Sigmoid colon (tissue), 7 donors: ENCODE results near the gene DMRT3. TPM values are rescaled to one million over a fixed set of nuclear protein-coding genes. Genes with fewer than 3 reads are reported as not detected.
"Not testable (repeated sequence)": the region's sequence is repeated elsewhere in the genome, so short reads cannot be mapped to it uniquely, and the experiment has no call there.

Experiments used
- DNase-seq: peaks from one replicate; pipeline ENCODE4 v3.0.0-alpha.2; 2019
- H3K27ac ChIP-seq, 4 donors: fragments of 200-600 bp; sonication (generic); one replicate each; pipeline ENCODE4 v1.5.1; 2016 to 2019; ENCODE audit warnings: mild to moderate bottlenecking in 1 of 4
- H3K27me3 ChIP-seq, 3 donors: fragments of 200-600 bp; sonication (generic); one replicate each; pipeline ENCODE4 v1.5.1; 2019; ENCODE audit warnings: mild to moderate bottlenecking in 1 of 3
- H3K36me3 ChIP-seq, 4 donors: fragments of 200-600 bp; sonication (generic); one replicate each; pipeline ENCODE4 v1.5.1; 2016 to 2019
- H3K4me1 ChIP-seq, 4 donors: fragments of 200-600 bp; sonication (generic); one replicate each; pipeline ENCODE4 v1.5.1; 2017 to 2019
- H3K4me3 ChIP-seq, 4 donors: fragments of 200-600 bp; sonication (generic); one replicate each; pipeline ENCODE4 v1.5.1; 2017 to 2019; ENCODE audit warnings: mild to moderate bottlenecking in 2 of 4, moderate library complexity in 1 of 4
- H3K9me3 ChIP-seq, 4 donors: fragments of 200-600 bp in 3 of 4; sonication (generic) in 3 of 4; one replicate each; pipeline versions ENCODE4 v1.5.1 to v1.6.1; 2013 to 2019
- CTCF ChIP-seq, 4 experiments: fragments of 450-650 bp in 3 of 4; fragments of 200-600 bp in 1 of 4; IDR thresholded peaks; one replicate each; pipeline ENCODE4 v1.5.1; 2016 to 2019; ENCODE audit warnings: antibody characterized with exemption in 4 of 4, mild to moderate bottlenecking in 3 of 4, moderate library complexity in 2 of 4
- EP300 ChIP-seq, 4 donors: sonication (generic); formaldehyde crosslinking; IDR thresholded peaks; one replicate each; pipeline ENCODE4 v1.6.1; 2017; ENCODE audit warnings: antibody characterized with exemption in 4 of 4
- POLR2A ChIP-seq, 2 donors: fragments of 450-650 bp; IDR thresholded peaks; one replicate each; pipeline ENCODE4 v1.6.1; 2016; ENCODE audit warnings: antibody characterized with exemption in 2 of 2, mild to moderate bottlenecking in 2 of 2, moderate library complexity in 2 of 2
- POLR2AphosphoS5 ChIP-seq, 4 donors: sonication (generic); formaldehyde crosslinking; IDR thresholded peaks; one replicate each; pipeline ENCODE4 v1.6.1; 2017; ENCODE audit warnings: antibody characterized with exemption in 4 of 4
- WGBS, 2 donors: extraction: QIAGEN DNeasy Blood & Tissue Kit; methylation state at CpG; one replicate each; pipeline ENCODE4 v1.1.7; 2013; 5-methylcytosine and 5-hydroxymethylcytosine counted together
- intact Hi-C: fragments of 100-400 bp; cut with DNase I; formaldehyde crosslinking; loops from one replicate; pipeline ENCODE4 v1.15.1; 2023
- polyA plus RNA-seq, 3 donors: library from polyadenylated mRNA; stranded (reverse); fragments of 200-250 nt; gene quantifications; one replicate each; pipeline ENCODE4 v1.2.3, GENCODE V29; 2013
- total RNA-seq, 4 donors: library from RNA; depleted of rRNA; stranded (reverse); fragments of >200 nt; gene quantifications; one replicate each; pipeline ENCODE4 v1.1.0, GENCODE V29; 2016
- donor health status: healthy with polysubstance abuse.
- donor health status: Bipolar disorder and iron deficiency.
- donor health status: healthy.

The DMRT3 gene
- total and polyA plus RNA-seq, 7 donors = not detected

- H3K36me3 ChIP-seq, H3K27ac ChIP-seq, H3K4me1 ChIP-seq, DNase-seq, H3K27me3 ChIP-seq, intact Hi-C loops, H3K9me3 ChIP-seq, H3K4me3 ChIP-seq: not testable (repeated sequence)
- WGBS, 2 donors = 69 to 70% methylated on average over 27 to 29 of the region's 55 CpGs
- TF ChIP-seq CTCF (IDR thresholded peaks at IDR 0.05) = peak in 2 of 4 experiments; percentile 13 to 33
Measured at GRCh38 chr9:998299-999110, 22.1 kb downstream of the DMRT3 start.

DNA sequence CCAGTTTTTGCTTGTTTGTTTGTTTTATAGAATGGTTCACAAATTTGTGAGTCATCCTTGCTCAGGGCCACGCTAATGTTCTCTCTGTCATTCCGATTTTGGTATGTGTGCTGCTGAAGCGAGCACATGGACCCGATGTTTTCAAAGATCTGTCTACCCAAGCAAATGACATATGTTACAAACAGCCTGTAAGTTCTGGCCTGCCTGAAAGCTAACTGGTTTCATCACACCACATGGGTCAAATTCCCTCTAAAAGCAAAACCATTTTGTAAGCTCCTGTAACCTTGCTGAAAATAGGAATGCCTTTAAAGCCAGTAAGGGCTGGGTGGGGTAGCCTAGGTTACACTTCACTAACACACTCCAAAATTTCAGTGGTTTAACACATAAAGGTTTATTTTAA is 25.4 kb downstream of the DMRT3 start:
- intact Hi-C loops = loop anchor here (10.0 kb wide), 1 partner anchor 107 kb away; no protein-coding TSS in a partner anchor
- no peak for TF ChIP-seq POLR2A (IDR thresholded peaks at IDR 0.05)
- no peak for TF ChIP-seq POLR2AphosphoS5 (IDR thresholded peaks at IDR 0.05)
- TF ChIP-seq EP300 (IDR thresholded peaks at IDR 0.05) = no peak
- TF ChIP-seq CTCF (IDR thresholded peaks at IDR 0.05) = no peak
- Histone ChIP-seq H3K4me3 (no peak overlapping the region), H3K27me3 (peaks cover 0 to 2% (median 0%) of the 10 kb centered on the region in 3 donors), H3K9me3 (no peaks in the 10 kb centered on the region), H3K36me3 (no peaks in the 10 kb centered on the region), H3K4me1 (peaks cover 0 to 9% (median 0%) of the 10 kb centered on the region in 4 donors), H3K27ac (no peak overlapping the region)
- DNase-seq = no peak
- WGBS, 2 donors = 84 to 93% methylated on average over 4 of the region's 4 CpGs

GRCh38 chr9:1002678-1003077 is 26.2 kb downstream of the DMRT3 start:
- Histone ChIP-seq H3K4me3 (no peak overlapping the region), H3K36me3 (no peaks in the 10 kb centered on the region), H3K4me1 (peaks cover 0 to 9% (median 0%) of the 10 kb centered on the region in 4 donors), H3K9me3 (no peaks in the 10 kb centered on the region), H3K27ac (no peak overlapping the region), H3K27me3 (peaks cover 0 to 10% (median 0%) of the 10 kb centered on the region in 3 donors)
- TF ChIP-seq POLR2A (IDR thresholded peaks at IDR 0.05) (no peak), POLR2AphosphoS5 (IDR thresholded peaks at IDR 0.05) (no peak), CTCF (IDR thresholded peaks at IDR 0.05) (no peak), EP300 (IDR thresholded peaks at IDR 0.05) (no peak)
- no peak for DNase-seq
- 91 to 94% methylated on average over 2 of the region's 2 CpGs for WGBS, 2 donors
- intact Hi-C loops = loop anchor here (10.0 kb wide), 1 partner anchor 108 kb away; no protein-coding TSS in a partner anchor

- 48 to 58% methylated on average over 10 of the region's 10 CpGs for WGBS, 2 donors
- TF ChIP-seq POLR2A (IDR thresholded peaks at IDR 0.05) (no peak), EP300 (IDR thresholded peaks at IDR 0.05) (no peak), CTCF (IDR thresholded peaks at IDR 0.05) (peak in 1 of 4 experiments; percentile 13), POLR2AphosphoS5 (IDR thresholded peaks at IDR 0.05) (no peak)
- intact Hi-C loops = loop anchor here (5.0 to 10.0 kb wide), 2 partner anchors 110 to 618 kb away; no protein-coding TSS in a partner anchor
Measured at GRCh38 chr9:1005043-1005667, 28.7 kb downstream of the DMRT3 start.

More at GRCh38 chr9:1005043-1005667, 28.7 kb downstream of the DMRT3 start:
- Histone ChIP-seq H3K9me3 (no peaks in the 10 kb centered on the region), H3K4me1 (peaks cover 0 to 6% (median 0%) of the 10 kb centered on the region in 4 donors), H3K36me3 (no peaks in the 10 kb centered on the region), H3K27ac (no peak overlapping the region), H3K4me3 (no peak overlapping the region), H3K27me3 (peaks cover 0 to 29% (median 0%) of the 10 kb centered on the region in 3 donors)
- no peak for DNase-seq
